ENCODE measurements around the gene ABLIM2.

ABLIM2 gene

GRCh38 chr4:7998447-7998846 is 160.2 kb downstream of the ABLIM2 start:
- TF ChIP-seq CSRNP3 (CRISPR knock-in tag; IDR thresholded peaks at IDR 0.05), result no peak
- TF ChIP-seq ZNF565 (CRISPR knock-in tag; conservative IDR thresholded peaks at IDR 0.05; ENCODE audit: low read depth), result no peak
- no peak for TF ChIP-seq ARNTL (CRISPR knock-in tag; IDR thresholded peaks at IDR 0.05; ENCODE audit: borderline replicate concordance, low read depth)
- TF ChIP-seq ZFP30 (CRISPR knock-in tag; IDR thresholded peaks at IDR 0.05), result no peak
- no peak for ATAC-seq

- ATAC-seq, result no peak
- TF ChIP-seq ISL1 (CRISPR knock-in tag; IDR thresholded peaks at IDR 0.05) (no peak), ZC3H10 (CRISPR knock-in tag; IDR thresholded peaks at IDR 0.05) (no peak), BACH2 (CRISPR knock-in tag; IDR thresholded peaks at IDR 0.05; ENCODE audit: borderline replicate concordance) (no peak), SNAI2 (CRISPR knock-in tag; IDR thresholded peaks at IDR 0.05) (no peak), ARNTL (CRISPR knock-in tag; IDR thresholded peaks at IDR 0.05; ENCODE audit: borderline replicate concordance, low read depth) (no peak), ZNF70 (CRISPR knock-in tag; IDR thresholded peaks at IDR 0.05) (no peak), ZFP3 (CRISPR knock-in tag; IDR thresholded peaks at IDR 0.05) (no peak)
These were observed 162.7 kb downstream of the ABLIM2 start for GRCh38 chr4:7995866-7996265.

- ATAC-seq, result no peak
- TF ChIP-seq POU6F1 (CRISPR knock-in tag; IDR thresholded peaks at IDR 0.05; ENCODE audit: borderline replicate concordance, low read depth) (no peak), ZC3H10 (CRISPR knock-in tag; IDR thresholded peaks at IDR 0.05) (no peak), PATZ1 (CRISPR knock-in tag; IDR thresholded peaks at IDR 0.05; ENCODE audit: borderline replicate concordance) (no peak), BACH2 (CRISPR knock-in tag; IDR thresholded peaks at IDR 0.05; ENCODE audit: borderline replicate concordance) (no peak), SNAI2 (CRISPR knock-in tag; IDR thresholded peaks at IDR 0.05) (no peak), RARB (CRISPR knock-in tag; IDR thresholded peaks at IDR 0.05) (no peak), GLIS3 (CRISPR knock-in tag; IDR thresholded peaks at IDR 0.05) (no peak), OSR1 (CRISPR knock-in tag; IDR thresholded peaks at IDR 0.05) (no peak), TSHZ2 (CRISPR knock-in tag; IDR thresholded peaks at IDR 0.05) (no peak), PPARA (CRISPR knock-in tag; IDR thresholded peaks at IDR 0.05; ENCODE audit: borderline replicate concordance) (no peak), TOX (CRISPR knock-in tag; IDR thresholded peaks at IDR 0.05; ENCODE audit: borderline replicate concordance) (no peak), TCF4 (CRISPR knock-in tag; IDR thresholded peaks at IDR 0.05; ENCODE audit: borderline replicate concordance) (no peak), CSRNP3 (CRISPR knock-in tag; IDR thresholded peaks at IDR 0.05) (no peak), ZFP30 (CRISPR knock-in tag; IDR thresholded peaks at IDR 0.05) (no peak), ZNF8 (CRISPR knock-in tag; IDR thresholded peaks at IDR 0.05) (no peak), ARNTL (CRISPR knock-in tag; IDR thresholded peaks at IDR 0.05; ENCODE audit: borderline replicate concordance, low read depth) (no peak), ZNF70 (CRISPR knock-in tag; IDR thresholded peaks at IDR 0.05) (no peak), ESRRG (CRISPR knock-in tag; IDR thresholded peaks at IDR 0.05) (no peak), CSDC2 (CRISPR knock-in tag; IDR thresholded peaks at IDR 0.05) (no peak), ZNF565 (CRISPR knock-in tag; conservative IDR thresholded peaks at IDR 0.05; ENCODE audit: low read depth) (no peak)
These were observed 163.5 kb downstream of the ABLIM2 start for GRCh38 chr4:7995135-7995534.

Measured in SK-N-SH treated with all-trans-retinoic acid at 6 μM for 48 hours (cell line).